ENCODE measurements around the gene NKTR.

DNA sequence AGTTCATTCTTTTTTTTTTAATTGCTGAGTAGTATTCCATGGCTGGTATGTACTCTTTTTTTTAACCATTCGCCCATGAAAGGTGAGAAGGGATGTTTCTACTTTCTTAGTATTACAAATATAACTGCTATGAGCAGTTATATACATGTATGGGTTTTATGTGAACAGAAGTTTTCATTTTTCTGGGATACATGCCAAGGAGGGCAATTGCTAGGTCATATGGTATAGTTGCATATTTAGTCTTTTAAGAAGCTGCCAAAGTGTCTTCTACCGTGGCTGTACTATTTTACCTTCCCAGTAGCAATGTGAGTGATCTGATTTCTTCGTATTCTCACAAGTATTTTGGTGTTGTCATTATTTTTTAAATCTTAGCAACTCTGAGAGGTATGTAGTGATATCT, 73.7 kb downstream of the NKTR start:
- no peak for TF ChIP-seq EP300 (IDR thresholded peaks at IDR 0.05; ENCODE audit: borderline replicate concordance in 1 of 2, low read depth in 1 of 2, low read length in 1 of 2)
- no peak for TF ChIP-seq ZBTB33 (IDR thresholded peaks at IDR 0.05; ENCODE audit: borderline replicate concordance, low read depth)
- TF ChIP-seq MXI1 (IDR thresholded peaks at IDR 0.05; ENCODE audit: low read depth, low read length): no peak
- TF ChIP-seq, protein P1, sequence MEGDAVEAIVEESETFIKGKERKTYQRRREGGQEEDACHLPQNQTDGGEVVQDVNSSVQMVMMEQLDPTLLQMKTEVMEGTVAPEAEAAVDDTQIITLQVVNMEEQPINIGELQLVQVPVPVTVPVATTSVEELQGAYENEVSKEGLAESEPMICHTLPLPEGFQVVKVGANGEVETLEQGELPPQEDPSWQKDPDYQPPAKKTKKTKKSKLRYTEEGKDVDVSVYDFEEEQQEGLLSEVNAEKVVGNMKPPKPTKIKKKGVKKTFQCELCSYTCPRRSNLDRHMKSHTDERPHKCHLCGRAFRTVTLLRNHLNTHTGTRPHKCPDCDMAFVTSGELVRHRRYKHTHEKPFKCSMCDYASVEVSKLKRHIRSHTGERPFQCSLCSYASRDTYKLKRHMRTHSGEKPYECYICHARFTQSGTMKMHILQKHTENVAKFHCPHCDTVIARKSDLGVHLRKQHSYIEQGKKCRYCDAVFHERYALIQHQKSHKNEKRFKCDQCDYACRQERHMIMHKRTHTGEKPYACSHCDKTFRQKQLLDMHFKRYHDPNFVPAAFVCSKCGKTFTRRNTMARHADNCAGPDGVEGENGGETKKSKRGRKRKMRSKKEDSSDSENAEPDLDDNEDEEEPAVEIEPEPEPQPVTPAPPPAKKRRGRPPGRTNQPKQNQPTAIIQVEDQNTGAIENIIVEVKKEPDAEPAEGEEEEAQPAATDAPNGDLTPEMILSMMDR (IDR thresholded peaks at IDR 0.05): no peak
- no peak for TF ChIP-seq POLR2AphosphoS5 (IDR thresholded peaks at IDR 0.05; ENCODE audit: low read depth, low read length)
- no peak for TF ChIP-seq REST (IDR thresholded peaks at IDR 0.05; ENCODE audit: low read depth, low read length)
- no peak for TF ChIP-seq JUND (IDR thresholded peaks at IDR 0.05)
- TF ChIP-seq CHD2 (IDR thresholded peaks at IDR 0.05; ENCODE audit: low read length, partially characterized antibody): no peak
- no peak for TF ChIP-seq RAD21 (IDR thresholded peaks at IDR 0.05; ENCODE audit: low read length)
- no peak for TF ChIP-seq SIN3A (IDR thresholded peaks at IDR 0.05; ENCODE audit: borderline replicate concordance, low read depth, low read length)
